Erythroblast (primary cell): ENCODE data around the gene TDRD3.

ENCODE experiments used
- GATA1 ChIP-seq: IDR thresholded peaks from 2 replicates; pipeline ENCODE4 v1.6.1; 2011; ENCODE audit warnings: low read depth, mild to moderate bottlenecking, control low read depth, low read length, moderate library complexity
- POLR2A ChIP-seq: IDR thresholded peaks from 2 replicates; pipeline ENCODE4 v1.6.1; 2011; ENCODE audit warnings: mild to moderate bottlenecking, low read length

- TF ChIP-seq POLR2A (no peak), GATA1 (no peak)
Observed at GRCh38 chr13:60358453-60358852, 38.6 kb upstream of the TDRD3 start.
